GM12873 (cell line): ENCODE data around the gene REPIN1.

Experiments
- CTCF ChIP-seq: IDR thresholded peaks from 2 replicates; pipeline ENCODE4 v1.5.1; 2012; ENCODE audit warnings: low read depth, mild to moderate bottlenecking, moderate library complexity, low read length, control low read depth; ENCODE audit not compliant: insufficient read depth; ENCODE audit errors: missing control alignments

The REPIN1 gene

GRCh38 chr7:150337659-150338081 lies 31.0 kb upstream of the REPIN1 start:
- TF ChIP-seq CTCF = no peak

GRCh38 chr7:150338166-150338829 lies 30.3 kb upstream of the REPIN1 start:
- TF ChIP-seq CTCF = no peak

GRCh38 chr7:150339409-150339809 lies 29.2 kb upstream of the REPIN1 start:
- TF ChIP-seq CTCF = no peak

GRCh38 chr7:150340024-150340749 lies 28.4 kb upstream of the REPIN1 start:
- TF ChIP-seq CTCF = no peak

- TF ChIP-seq CTCF = no peak
Measured at GRCh38 chr7:150340875-150341262, 27.8 kb upstream of the REPIN1 start.

- no peak for TF ChIP-seq CTCF
Measured at GRCh38 chr7:150341263-150342120, 27.1 kb upstream of the REPIN1 start, which contains the start of gene RARRES2. Gene RARRES2 (minus strand): TSS chr7:150341629. CDS start chr7:150340609, 1,020 bp downstream.

- TF ChIP-seq CTCF = no peak
Measured at GRCh38 chr7:150342121-150342408, 26.6 kb upstream of the REPIN1 start.
